Mammary epithelial cell (primary cell): Measurements from ENCODE around the gene USB1.

ENCODE experiments used
- EZH2 ChIP-seq: IDR thresholded peaks from 2 replicates; pipeline ENCODE4 v1.6.1; 2012; ENCODE audit warnings: low read length, inconsistent platforms, borderline replicate concordance
- TF ChIP-seq, protein P1 (sequence below), 2 donors: IDR thresholded peaks in 1 of 2; conservative IDR thresholded peaks in 1 of 2; 2 replicates each; pipeline ENCODE4 v1.5.1; 2011 to 2012; ENCODE audit warnings: inconsistent platforms in 2 of 2, low read length in 2 of 2, mild to moderate bottlenecking in 2 of 2, control low read depth in 1 of 2, low read depth in 1 of 2; ENCODE audit not compliant: insufficient read depth in 1 of 2; ENCODE audit errors: extremely low read depth in 1 of 2

DNA sequence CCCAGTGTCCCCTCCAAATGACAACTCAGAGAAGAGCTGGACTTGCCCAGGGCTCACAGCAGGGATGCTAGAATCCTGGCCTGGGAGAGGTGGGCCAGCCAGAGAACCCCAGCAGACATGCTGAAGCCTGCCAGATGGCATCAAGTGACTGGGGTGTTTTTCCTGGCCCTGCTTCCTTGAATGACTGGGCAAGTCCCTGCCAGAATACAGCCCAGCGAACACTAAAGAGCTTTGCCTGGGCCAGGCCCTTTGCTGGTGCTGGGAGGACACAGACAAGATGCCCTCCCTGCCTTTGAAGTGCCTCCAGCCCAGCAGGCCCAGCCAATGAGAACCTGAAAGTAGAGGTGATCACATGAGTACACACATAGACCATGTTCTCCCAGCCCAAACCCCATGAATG is 12.3 kb upstream of the USB1 start:
- TF ChIP-seq, protein P1, sequence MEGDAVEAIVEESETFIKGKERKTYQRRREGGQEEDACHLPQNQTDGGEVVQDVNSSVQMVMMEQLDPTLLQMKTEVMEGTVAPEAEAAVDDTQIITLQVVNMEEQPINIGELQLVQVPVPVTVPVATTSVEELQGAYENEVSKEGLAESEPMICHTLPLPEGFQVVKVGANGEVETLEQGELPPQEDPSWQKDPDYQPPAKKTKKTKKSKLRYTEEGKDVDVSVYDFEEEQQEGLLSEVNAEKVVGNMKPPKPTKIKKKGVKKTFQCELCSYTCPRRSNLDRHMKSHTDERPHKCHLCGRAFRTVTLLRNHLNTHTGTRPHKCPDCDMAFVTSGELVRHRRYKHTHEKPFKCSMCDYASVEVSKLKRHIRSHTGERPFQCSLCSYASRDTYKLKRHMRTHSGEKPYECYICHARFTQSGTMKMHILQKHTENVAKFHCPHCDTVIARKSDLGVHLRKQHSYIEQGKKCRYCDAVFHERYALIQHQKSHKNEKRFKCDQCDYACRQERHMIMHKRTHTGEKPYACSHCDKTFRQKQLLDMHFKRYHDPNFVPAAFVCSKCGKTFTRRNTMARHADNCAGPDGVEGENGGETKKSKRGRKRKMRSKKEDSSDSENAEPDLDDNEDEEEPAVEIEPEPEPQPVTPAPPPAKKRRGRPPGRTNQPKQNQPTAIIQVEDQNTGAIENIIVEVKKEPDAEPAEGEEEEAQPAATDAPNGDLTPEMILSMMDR (conservative IDR thresholded peaks at IDR 0.05 in 1 of 2, IDR thresholded peaks at IDR 0.05 in 1 of 2; ENCODE audit: extremely low read depth in 1 of 2, insufficient read depth in 1 of 2, low read depth in 1 of 2, low read length in 2 of 2) = no peak
- TF ChIP-seq EZH2 = no peak
